HepG2 (cell line): ENCODE measurements around the gene ATP6V1C2. TPM values are rescaled to one million over a fixed set of nuclear protein-coding genes. Genes with fewer than 3 reads are reported as not detected.

Experiments
- ATF5 ChIP-seq: sonication (generic); formaldehyde crosslinking; IDR thresholded peaks from 2 replicates; pipeline ENCODE4 v1.4.0; 2020; ENCODE audit warnings: mild to moderate bottlenecking, low read depth, missing genetic modification reagents
- CHD2 ChIP-seq: IDR thresholded peaks from 2 replicates; pipeline ENCODE4 v1.6.1; 2011; ENCODE audit warnings: low read depth, low read length, improper control_type of control experiment
- EZH2 ChIP-seq: conservative IDR thresholded peaks from 2 replicates; pipeline ENCODE4 v1.6.1; 2012; ENCODE audit warnings: mild to moderate bottlenecking, low read depth, low read length, moderate library complexity
- MATR3 ChIP-seq: sonication (generic); formaldehyde crosslinking; IDR thresholded peaks from 2 replicates; pipeline ENCODE4 v1.4.0; 2020; ENCODE audit warnings: missing genetic modification reagents
- PHF8 ChIP-seq: sonication (generic); formaldehyde crosslinking; IDR thresholded peaks from 2 replicates; pipeline ENCODE4 v1.5.0; 2020; ENCODE audit warnings: missing genetic modification reagents
- RAD21 ChIP-seq: fragments of 450-650 bp; formaldehyde crosslinking; IDR thresholded peaks from 2 replicates; pipeline ENCODE4 v1.5.0; 2020; ENCODE audit warnings: mild to moderate bottlenecking
- RAD51 ChIP-seq: fragments of 450-650 bp; IDR thresholded peaks from 2 replicates; pipeline ENCODE4 v1.6.1; 2016; ENCODE audit warnings: borderline replicate concordance
- RBFOX2 ChIP-seq: fragments of 200-400 bp; formaldehyde crosslinking; IDR thresholded peaks from 2 replicates; pipeline ENCODE4 v1.6.1; 2017; ENCODE audit warnings: low read depth, mild to moderate bottlenecking, low read length
- RFXAP ChIP-seq: sonication (generic); formaldehyde crosslinking; IDR thresholded peaks from 2 replicates; pipeline ENCODE4 v1.4.0; 2020; ENCODE audit warnings: missing genetic modification reagents, borderline replicate concordance
- TBP ChIP-seq: sonication (generic); formaldehyde crosslinking; IDR thresholded peaks from 2 replicates; pipeline ENCODE4 v1.5.0; 2020; ENCODE audit warnings: missing genetic modification reagents
- TMF1 ChIP-seq: sonication (generic); formaldehyde crosslinking; IDR thresholded peaks from 2 replicates; pipeline ENCODE4 v1.8.1; 2022; ENCODE audit warnings: low read depth, missing genetic modification reagents
- TOE1 ChIP-seq: sonication (generic); formaldehyde crosslinking; IDR thresholded peaks from 2 replicates; pipeline ENCODE4 v1.4.0; 2020; ENCODE audit warnings: mild to moderate bottlenecking, missing genetic modification reagents
- XRCC5 ChIP-seq: fragments of 200-400 bp; formaldehyde crosslinking; optimal IDR thresholded peaks from 2 replicates; pipeline ENCODE3; 2017; ENCODE audit warnings: mild to moderate bottlenecking, low read length
- ZBTB1 ChIP-seq: sonication (generic); formaldehyde crosslinking; IDR thresholded peaks from 2 replicates; pipeline ENCODE4 v1.4.0; 2020; ENCODE audit warnings: missing genetic modification reagents, borderline replicate concordance
- ZBTB7A ChIP-seq: sonication (generic); formaldehyde crosslinking; IDR thresholded peaks from 2 replicates; pipeline ENCODE4 v1.8.0; 2022; ENCODE audit warnings: mild to moderate bottlenecking, missing genetic modification reagents
- ZFX ChIP-seq: sonication (generic); formaldehyde crosslinking; IDR thresholded peaks from 2 replicates; pipeline ENCODE4 v1.4.0; 2020; ENCODE audit warnings: mild to moderate bottlenecking, low read depth, missing genetic modification reagents, moderate library complexity
- ZKSCAN5 ChIP-seq: sonication (generic); formaldehyde crosslinking; IDR thresholded peaks from 2 replicates; pipeline ENCODE4 v1.5.1; 2020; ENCODE audit warnings: mild to moderate bottlenecking, missing genetic modification reagents
- ZNF24 ChIP-seq: fragments of 450-650 bp; IDR thresholded peaks from 2 replicates; pipeline ENCODE4 v1.6.1; 2017; ENCODE audit warnings: antibody characterized with exemption, mild to moderate bottlenecking
- ZNF251 ChIP-seq: sonication (generic); formaldehyde crosslinking; IDR thresholded peaks from 2 replicates; pipeline ENCODE4 v1.9.0; 2021; ENCODE audit warnings: mild to moderate bottlenecking, missing genetic modification reagents
- ZNF34 ChIP-seq: sonication (generic); formaldehyde crosslinking; IDR thresholded peaks from 2 replicates; pipeline ENCODE4 v1.4.0; 2020; ENCODE audit warnings: mild to moderate bottlenecking, missing genetic modification reagents, borderline replicate concordance
- ZNF549 ChIP-seq: sonication (generic); formaldehyde crosslinking; IDR thresholded peaks from 2 replicates; pipeline ENCODE4 v1.5.0; 2020; ENCODE audit warnings: missing genetic modification reagents
- ZNF569 ChIP-seq: sonication (generic); formaldehyde crosslinking; IDR thresholded peaks from 2 replicates; pipeline ENCODE4 v1.5.0; 2020; ENCODE audit warnings: mild to moderate bottlenecking, missing genetic modification reagents, moderate library complexity, borderline replicate concordance
- ZNF839 ChIP-seq: sonication (generic); formaldehyde crosslinking; IDR thresholded peaks from 2 replicates; pipeline ENCODE4 v1.4.0; 2020; ENCODE audit warnings: missing genetic modification reagents, mild to moderate bottlenecking, borderline replicate concordance
- polyA plus RNA-seq, 8 experiments: library from polyadenylated mRNA; depleted of rRNA in 3 of 8; stranded (reverse) in 7 of 8; unstranded in 1 of 8; fragments of >200 nt; fragmentation: Illumina TruSeq in 4 of 8; extraction: Trizol in 4 of 8; gene quantifications; 2 replicates each; pipeline versions ENCODE4 v1.2.1 to v1.2.3, GENCODE V29; 2011 to 2016; ENCODE audit warnings: low read depth in 4 of 8, missing spikeins in 1 of 8, mixed read lengths in 1 of 8; ENCODE audit not compliant: insufficient read depth in 1 of 8
- total RNA-seq, 5 experiments: library from RNA; depleted of rRNA; stranded (reverse); fragments of >200 nt; fragmentation: Illumina TruSeq; extraction: Trizol; gene quantifications; 2 replicates each; pipeline ENCODE4 v1.2.3, GENCODE V29; 2016; ENCODE audit warnings: low read depth in 1 of 5
- TF ChIP-seq, protein P1 (sequence below): sonication (generic); formaldehyde crosslinking; IDR thresholded peaks from 2 replicates; pipeline ENCODE4 v1.8.0; 2022; ENCODE audit warnings: low read depth, missing genetic modification reagents
- TF ChIP-seq, protein P2 (sequence below): sonication (generic); formaldehyde crosslinking; IDR thresholded peaks from 2 replicates; pipeline ENCODE4 v1.4.0; 2020; ENCODE audit warnings: missing genetic modification reagents

Gene ATP6V1C2
- total and polyA plus RNA-seq, 2 of the 13 experiments (the other 11 are each of a cell fraction or from before 2014, with no cell fraction given): 0.04 to 0.29 TPM

DNA sequence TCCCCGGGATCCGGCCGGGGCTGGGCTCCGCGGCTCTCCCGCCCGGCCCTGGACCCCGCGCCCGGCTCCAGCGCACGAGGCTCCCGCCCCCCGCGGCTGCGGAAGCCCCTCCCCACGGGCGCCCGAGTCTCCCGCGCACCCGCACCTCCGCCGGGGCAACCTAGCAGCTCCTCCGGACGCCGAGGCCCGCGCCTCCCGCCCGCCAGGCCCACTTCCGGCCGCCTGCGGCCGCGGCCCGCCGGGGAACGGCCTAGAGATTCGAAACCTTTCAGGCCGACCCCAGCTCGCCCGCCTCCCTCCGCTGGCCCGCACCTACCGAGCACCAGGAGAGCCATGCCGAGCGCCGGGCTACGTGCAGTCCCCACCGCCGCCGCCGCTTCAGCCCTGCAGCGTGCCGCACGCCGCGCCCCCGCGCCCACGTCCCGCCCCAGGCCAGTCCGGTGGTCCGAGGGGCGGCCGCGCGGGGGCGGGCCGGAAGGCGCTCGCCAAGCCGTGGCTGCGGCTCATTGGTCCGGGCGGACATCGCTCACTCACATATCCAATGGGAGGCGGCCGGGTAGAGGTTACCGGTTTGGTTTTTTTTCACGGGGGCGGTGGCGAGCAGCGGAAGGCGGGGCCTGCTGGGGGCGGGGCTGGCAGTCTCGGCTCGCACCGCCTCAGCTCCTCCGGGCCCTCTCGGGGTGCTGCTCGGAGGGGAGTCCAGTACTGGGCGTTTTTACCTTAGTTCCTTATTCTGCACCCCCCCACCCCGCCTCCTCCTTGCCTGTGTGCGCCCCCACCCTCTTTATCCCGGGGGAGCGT lies 91.1 kb downstream of the ATP6V1C2 start, which contains the start of gene PDIA6 (continued):
- no peak for TF ChIP-seq ZNF549 (CRISPR knock-in tag)
- TF ChIP-seq ZNF251 (CRISPR knock-in tag): no peak
- TF ChIP-seq ZBTB7A (CRISPR knock-in tag): peak; percentile 49; the same call in 1 of the 2 replicates
- TF ChIP-seq PHF8 (CRISPR knock-in tag): peak; percentile 82
- TF ChIP-seq ZNF24: no peak
- 0 out of 2 replicates have a peak, but pooled peaks have one; percentile 34 for TF ChIP-seq ATF5 (CRISPR knock-in tag)
- peak; percentile 95 for TF ChIP-seq ZFX
- TF ChIP-seq ZNF34 (CRISPR knock-in tag): peak; percentile 52; the same call in 1 of the 2 replicates
- TF ChIP-seq ZNF839 (CRISPR knock-in tag): no peak
- TF ChIP-seq TMF1 (CRISPR knock-in tag): no peak
- no peak for TF ChIP-seq ZBTB1
- TF ChIP-seq RAD21 (CRISPR knock-in tag): peak; percentile 55; the same call in 1 of the 2 replicates
- no peak for TF ChIP-seq CHD2
- TF ChIP-seq, protein P1, sequence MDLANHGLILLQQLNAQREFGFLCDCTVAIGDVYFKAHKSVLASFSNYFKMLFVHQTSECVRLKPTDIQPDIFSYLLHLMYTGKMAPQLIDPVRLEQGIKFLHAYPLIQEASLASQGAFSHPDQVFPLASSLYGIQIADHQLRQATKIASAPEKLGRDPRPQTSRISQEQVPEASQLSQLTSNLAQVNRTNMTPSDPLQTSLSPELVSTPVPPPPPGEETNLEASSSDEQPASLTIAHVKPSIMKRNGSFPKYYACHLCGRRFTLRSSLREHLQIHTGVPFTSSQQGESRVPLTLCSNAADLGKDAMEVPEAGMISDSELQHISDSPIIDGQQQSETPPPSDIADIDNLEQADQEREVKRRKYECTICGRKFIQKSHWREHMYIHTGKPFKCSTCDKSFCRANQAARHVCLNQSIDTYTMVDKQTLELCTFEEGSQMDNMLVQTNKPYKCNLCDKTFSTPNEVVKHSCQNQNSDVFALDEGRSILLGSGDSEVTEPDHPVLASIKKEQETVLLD (CRISPR knock-in tag): peak; percentile 95
- no peak for TF ChIP-seq MATR3
- TF ChIP-seq ZNF569 (CRISPR knock-in tag): no peak
- TF ChIP-seq, protein P2, sequence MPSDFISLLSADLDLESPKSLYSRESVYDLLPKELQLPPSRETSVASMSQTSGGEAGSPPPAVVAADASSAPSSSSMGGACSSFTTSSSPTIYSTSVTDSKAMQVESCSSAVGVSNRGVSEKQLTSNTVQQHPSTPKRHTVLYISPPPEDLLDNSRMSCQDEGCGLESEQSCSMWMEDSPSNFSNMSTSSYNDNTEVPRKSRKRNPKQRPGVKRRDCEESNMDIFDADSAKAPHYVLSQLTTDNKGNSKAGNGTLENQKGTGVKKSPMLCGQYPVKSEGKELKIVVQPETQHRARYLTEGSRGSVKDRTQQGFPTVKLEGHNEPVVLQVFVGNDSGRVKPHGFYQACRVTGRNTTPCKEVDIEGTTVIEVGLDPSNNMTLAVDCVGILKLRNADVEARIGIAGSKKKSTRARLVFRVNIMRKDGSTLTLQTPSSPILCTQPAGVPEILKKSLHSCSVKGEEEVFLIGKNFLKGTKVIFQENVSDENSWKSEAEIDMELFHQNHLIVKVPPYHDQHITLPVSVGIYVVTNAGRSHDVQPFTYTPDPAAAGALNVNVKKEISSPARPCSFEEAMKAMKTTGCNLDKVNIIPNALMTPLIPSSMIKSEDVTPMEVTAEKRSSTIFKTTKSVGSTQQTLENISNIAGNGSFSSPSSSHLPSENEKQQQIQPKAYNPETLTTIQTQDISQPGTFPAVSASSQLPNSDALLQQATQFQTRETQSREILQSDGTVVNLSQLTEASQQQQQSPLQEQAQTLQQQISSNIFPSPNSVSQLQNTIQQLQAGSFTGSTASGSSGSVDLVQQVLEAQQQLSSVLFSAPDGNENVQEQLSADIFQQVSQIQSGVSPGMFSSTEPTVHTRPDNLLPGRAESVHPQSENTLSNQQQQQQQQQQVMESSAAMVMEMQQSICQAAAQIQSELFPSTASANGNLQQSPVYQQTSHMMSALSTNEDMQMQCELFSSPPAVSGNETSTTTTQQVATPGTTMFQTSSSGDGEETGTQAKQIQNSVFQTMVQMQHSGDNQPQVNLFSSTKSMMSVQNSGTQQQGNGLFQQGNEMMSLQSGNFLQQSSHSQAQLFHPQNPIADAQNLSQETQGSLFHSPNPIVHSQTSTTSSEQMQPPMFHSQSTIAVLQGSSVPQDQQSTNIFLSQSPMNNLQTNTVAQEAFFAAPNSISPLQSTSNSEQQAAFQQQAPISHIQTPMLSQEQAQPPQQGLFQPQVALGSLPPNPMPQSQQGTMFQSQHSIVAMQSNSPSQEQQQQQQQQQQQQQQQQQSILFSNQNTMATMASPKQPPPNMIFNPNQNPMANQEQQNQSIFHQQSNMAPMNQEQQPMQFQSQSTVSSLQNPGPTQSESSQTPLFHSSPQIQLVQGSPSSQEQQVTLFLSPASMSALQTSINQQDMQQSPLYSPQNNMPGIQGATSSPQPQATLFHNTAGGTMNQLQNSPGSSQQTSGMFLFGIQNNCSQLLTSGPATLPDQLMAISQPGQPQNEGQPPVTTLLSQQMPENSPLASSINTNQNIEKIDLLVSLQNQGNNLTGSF (CRISPR knock-in tag): no peak
- TF ChIP-seq EZH2: no peak
- no peak for TF ChIP-seq TBP (CRISPR knock-in tag)
- TF ChIP-seq XRCC5: no peak
- TF ChIP-seq RFXAP (CRISPR knock-in tag): peak; percentile 76; the same call in 1 of the 2 replicates
- TF ChIP-seq TOE1 (CRISPR knock-in tag): no peak
- no peak for TF ChIP-seq RAD51
- no peak for TF ChIP-seq ZKSCAN5
- TF ChIP-seq RBFOX2: peak; percentile 91
